ENCODE data around the gene REG1B. TPM values are rescaled to one million over a fixed set of nuclear protein-coding genes. Genes with fewer than 3 reads are reported as not detected.

REG1B gene, protein sequence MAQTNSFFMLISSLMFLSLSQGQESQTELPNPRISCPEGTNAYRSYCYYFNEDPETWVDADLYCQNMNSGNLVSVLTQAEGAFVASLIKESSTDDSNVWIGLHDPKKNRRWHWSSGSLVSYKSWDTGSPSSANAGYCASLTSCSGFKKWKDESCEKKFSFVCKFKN
- total RNA-seq (2012; rRNA removed) = not detected in 2 replicates

DNA sequence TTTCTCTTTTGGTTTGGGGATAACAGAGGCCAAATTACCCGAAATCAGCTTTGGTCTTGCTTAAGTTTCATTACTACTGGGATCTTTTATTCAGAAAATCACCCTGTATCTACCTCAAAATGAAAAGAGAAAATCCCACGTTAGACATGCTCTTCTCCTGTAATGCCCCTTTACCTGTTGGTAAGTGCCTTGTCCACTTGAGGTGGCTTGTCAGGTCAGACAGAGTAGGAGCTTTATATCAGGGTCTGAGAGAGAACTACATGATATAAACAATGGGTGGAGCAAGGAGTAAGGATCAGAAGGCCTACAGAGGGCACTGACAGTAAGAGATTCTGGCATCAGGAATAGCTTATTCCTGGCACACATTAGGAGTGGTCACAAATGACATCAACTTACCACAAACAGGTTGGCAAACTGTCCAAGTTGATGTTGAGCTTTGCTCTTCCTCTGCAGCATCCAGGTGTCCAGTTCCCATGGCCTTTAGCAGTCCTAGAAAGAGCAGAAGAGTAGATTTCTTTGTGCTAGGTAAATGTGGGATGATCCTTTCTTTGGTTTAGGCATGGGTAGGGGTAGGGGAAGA lies at the start of gene REG1B:
REG1B (minus strand) TSS at position 209 of the 580 bp plus-strand sequence. CDS start 381 bp downstream, outside the sequence.
- H3K4me1 ChIP-seq (ENCODE audit: control insufficient read depth, insufficient read depth, low read length) = no peaks in the 10 kb centered on the region
- no peak within 1 kb of the TSS for H3K9ac ChIP-seq (ENCODE audit: low read depth, low read length)
- peaks cover 11% of the 10 kb centered on the region for H3K9me3 ChIP-seq (replicated peaks; ENCODE audit: low read length)
- H3K4me3 ChIP-seq (ENCODE audit: low read length) = no peak within 1 kb of the TSS
- H3K36me3 ChIP-seq (ENCODE audit: insufficient read depth, low read length) = no peaks in the 10 kb centered on the region
- H3K27me3 ChIP-seq (ENCODE audit: control insufficient read depth, insufficient read depth, low read length) = no peaks in the 10 kb centered on the region
- H3K4me2 ChIP-seq (ENCODE audit: low read length) = no peak within 1 kb of the TSS

DNA sequence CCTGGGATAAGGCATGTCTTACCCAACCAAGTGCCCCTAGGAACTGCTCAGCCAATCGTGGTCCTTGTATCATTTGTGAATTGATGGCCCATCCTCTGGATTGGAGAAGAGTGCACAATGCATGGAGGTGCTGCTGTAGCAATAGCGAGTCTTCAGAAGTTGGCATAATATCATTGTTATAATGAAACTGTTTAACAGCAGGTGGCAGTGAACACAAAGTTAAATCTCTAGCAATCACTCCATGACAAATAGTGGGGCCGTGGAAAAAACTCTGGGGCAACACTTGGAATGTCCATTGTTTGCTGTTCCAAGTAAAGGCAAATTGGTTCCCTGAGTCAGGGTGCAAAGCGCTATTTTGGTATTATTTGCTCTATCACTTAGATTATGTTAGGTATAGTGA lies 43.9 kb upstream of the REG1B start:
- Histone ChIP-seq H3K36me3 (ENCODE audit: insufficient read depth, low read length) (no peaks in the 10 kb centered on the region), H3K27me3 (ENCODE audit: control insufficient read depth, insufficient read depth, low read length) (no peaks in the 10 kb centered on the region), H3K4me2 (ENCODE audit: low read length) (no peak overlapping the region), H3K9me3 (replicated peaks; ENCODE audit: low read length) (peaks cover 16% of the 10 kb centered on the region), H3K9ac (ENCODE audit: low read depth, low read length) (no peak overlapping the region), H3K4me3 (ENCODE audit: low read length) (no peak overlapping the region), H3K4me1 (ENCODE audit: control insufficient read depth, insufficient read depth, low read length) (no peaks in the 10 kb centered on the region)

DNA sequence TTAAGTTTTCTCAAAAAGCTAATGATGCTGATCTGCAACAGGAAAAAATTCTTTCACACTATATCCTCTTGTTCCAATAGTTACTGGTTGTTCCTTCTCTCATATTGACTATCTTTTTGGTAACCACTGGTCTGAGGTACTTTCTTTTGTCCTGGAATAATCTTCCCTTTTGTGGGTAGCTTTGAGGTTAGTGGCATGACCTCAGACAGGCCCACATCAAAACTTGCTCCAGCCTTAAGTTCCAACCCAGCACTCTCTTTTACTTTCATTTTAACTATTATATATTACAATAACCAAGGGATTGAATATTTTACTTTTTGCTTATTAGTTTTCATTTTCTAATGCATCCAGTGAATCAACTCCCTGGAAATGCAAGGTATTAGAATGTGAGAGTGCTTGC lies 42.0 kb upstream of the REG1B start:
- Histone ChIP-seq H3K9ac (ENCODE audit: low read depth, low read length) (no peak overlapping the region), H3K36me3 (ENCODE audit: insufficient read depth, low read length) (no peaks in the 10 kb centered on the region), H3K9me3 (replicated peaks; ENCODE audit: low read length) (peaks cover 13% of the 10 kb centered on the region), H3K4me1 (ENCODE audit: control insufficient read depth, insufficient read depth, low read length) (no peaks in the 10 kb centered on the region), H3K4me3 (ENCODE audit: low read length) (no peak overlapping the region), H3K27me3 (ENCODE audit: control insufficient read depth, insufficient read depth, low read length) (no peaks in the 10 kb centered on the region), H3K4me2 (ENCODE audit: low read length) (no peak overlapping the region)

DNA sequence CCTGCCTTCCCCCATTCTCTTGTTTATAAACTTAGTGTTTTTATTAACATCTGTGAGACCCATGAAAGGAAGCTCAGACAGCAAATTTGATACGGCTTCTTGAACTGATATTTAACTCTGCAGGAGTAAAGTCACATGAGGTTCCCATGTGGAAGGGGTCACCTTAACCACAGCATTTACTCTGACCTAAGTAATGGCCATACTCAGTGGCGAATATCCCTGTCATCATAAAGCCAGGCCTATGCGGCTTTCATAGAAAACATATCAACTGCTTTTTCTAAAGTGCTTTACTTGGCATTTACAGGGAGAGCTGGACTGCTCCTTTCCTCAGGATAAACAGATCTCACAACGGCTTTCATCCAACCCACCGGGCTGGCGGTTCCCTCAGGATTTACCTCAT lies 41.5 kb upstream of the REG1B start:
- H3K9ac ChIP-seq (ENCODE audit: low read depth, low read length) = no peak overlapping the region
- H3K9me3 ChIP-seq (replicated peaks; ENCODE audit: low read length) = peaks cover 12% of the 10 kb centered on the region
- H3K4me2 ChIP-seq (ENCODE audit: low read length) = no peak overlapping the region

DNA sequence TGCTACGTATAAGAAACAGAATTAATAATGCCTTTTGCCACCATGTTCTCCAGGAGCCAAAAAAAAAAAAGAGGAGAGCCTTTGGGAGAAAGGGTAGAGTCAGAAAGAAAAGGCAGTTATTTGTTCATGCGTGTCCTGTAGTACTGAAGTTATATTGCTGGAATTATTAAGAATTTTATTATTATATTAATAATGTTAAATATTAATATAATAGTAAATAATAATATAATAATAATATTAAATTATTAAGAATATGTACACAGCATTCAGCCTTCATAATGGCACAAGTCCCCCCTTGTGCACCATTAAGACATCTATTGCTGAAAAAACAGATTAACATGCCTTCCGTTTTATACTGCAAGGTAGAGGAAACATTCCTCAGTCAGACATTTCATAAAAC lies 40.6 kb upstream of the REG1B start:
- no peak overlapping the region for H3K9ac ChIP-seq (ENCODE audit: low read depth, low read length)
- peaks cover 5% of the 10 kb centered on the region for H3K9me3 ChIP-seq (replicated peaks; ENCODE audit: low read length)
- no peak overlapping the region for H3K4me3 ChIP-seq (ENCODE audit: low read length)
- no peaks in the 10 kb centered on the region for H3K4me1 ChIP-seq (ENCODE audit: control insufficient read depth, insufficient read depth, low read length)
- no peak overlapping the region for H3K4me2 ChIP-seq (ENCODE audit: low read length)
- H3K27me3 ChIP-seq (ENCODE audit: control insufficient read depth, insufficient read depth, low read length) = no peaks in the 10 kb centered on the region
- H3K36me3 ChIP-seq (ENCODE audit: insufficient read depth, low read length) = no peaks in the 10 kb centered on the region

More for the DNA sequence above, 41.5 kb upstream of the REG1B start:
- Histone ChIP-seq H3K4me1 (ENCODE audit: control insufficient read depth, insufficient read depth, low read length) (no peaks in the 10 kb centered on the region), H3K36me3 (ENCODE audit: insufficient read depth, low read length) (no peaks in the 10 kb centered on the region), H3K27me3 (ENCODE audit: control insufficient read depth, insufficient read depth, low read length) (no peaks in the 10 kb centered on the region), H3K4me3 (ENCODE audit: low read length) (no peak overlapping the region)

DNA sequence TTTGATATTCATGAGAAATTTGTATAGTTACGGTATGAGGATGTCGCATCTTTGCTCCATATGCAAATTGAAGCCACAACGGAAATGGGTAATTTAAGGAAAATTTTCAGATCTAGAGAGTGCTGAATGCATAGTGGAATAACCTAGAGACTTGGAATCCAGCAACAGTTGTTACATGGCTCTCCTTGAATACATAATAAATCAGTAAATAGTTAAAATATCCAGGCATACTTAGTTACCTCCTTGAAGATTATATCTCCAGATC lies 37.9 kb upstream of the REG1B start:
- Histone ChIP-seq H3K4me3 (ENCODE audit: low read length) (no peak overlapping the region), H3K27me3 (ENCODE audit: control insufficient read depth, insufficient read depth, low read length) (no peaks in the 10 kb centered on the region), H3K9ac (ENCODE audit: low read depth, low read length) (no peak overlapping the region), H3K9me3 (replicated peaks; ENCODE audit: low read length) (peaks cover 5% of the 10 kb centered on the region), H3K36me3 (ENCODE audit: insufficient read depth, low read length) (no peaks in the 10 kb centered on the region), H3K4me2 (ENCODE audit: low read length) (no peak overlapping the region), H3K4me1 (ENCODE audit: control insufficient read depth, insufficient read depth, low read length) (no peaks in the 10 kb centered on the region)

DNA sequence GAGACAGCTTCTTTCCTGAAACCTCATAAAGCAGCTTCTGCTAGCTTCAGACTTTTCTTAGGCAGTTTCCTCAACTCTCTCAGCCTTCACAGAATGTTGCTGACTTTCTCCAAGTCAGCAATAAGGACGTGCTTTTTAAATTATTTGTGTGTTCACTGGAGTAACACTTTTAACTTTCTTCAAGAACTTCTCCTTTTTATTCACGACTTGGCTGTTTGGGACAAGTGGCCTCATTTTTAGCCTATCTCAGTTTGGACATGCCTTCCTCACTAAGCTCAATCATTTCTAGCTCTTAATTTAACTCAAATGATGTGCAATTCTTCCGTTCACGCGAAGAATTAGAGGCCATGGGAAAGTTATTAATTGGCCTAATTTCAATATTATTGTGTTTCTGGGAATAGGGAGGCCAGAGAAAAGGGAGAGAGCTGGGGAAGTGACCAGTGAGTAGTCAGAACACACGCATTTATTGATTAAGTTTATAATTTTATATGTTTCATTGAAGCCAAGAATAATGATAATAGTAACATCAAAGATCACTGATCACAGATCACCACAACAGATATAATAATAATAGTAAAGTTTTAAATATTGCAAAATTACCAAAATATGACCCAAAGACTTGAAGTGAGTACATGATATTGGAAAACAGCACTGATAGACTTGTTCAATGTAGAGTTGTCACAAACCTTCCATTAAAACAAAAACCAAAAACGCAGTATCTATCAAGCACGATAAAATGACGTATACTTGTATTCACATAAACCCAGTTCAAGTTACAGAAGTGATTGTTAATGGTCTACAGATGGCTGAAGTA lies 37.3 kb upstream of the REG1B start:
- no peaks in the 10 kb centered on the region for H3K36me3 ChIP-seq (ENCODE audit: insufficient read depth, low read length)

DNA sequence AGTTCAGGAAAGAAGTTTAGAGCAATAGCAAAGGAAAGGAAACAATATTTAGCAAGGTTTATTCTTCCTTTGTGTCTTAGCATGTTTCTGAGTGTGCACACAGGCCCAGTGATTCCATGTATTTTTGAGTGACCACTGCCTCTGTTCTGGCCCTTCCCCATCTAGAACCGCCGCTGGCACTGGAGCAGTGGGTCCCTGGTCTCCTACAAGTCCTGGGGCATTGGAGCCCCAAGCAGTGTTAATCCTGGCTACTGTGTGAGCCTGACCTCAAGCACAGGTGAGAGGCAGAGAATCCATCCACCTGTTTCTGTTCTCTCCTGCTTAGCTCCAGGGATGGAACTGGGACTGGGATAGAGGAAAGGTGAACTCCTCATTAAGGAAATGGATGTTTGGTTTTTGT lies 34.9 kb upstream of the REG1B start:
- Histone ChIP-seq H3K4me1 (ENCODE audit: control insufficient read depth, insufficient read depth, low read length) (no peaks in the 10 kb centered on the region), H3K27me3 (ENCODE audit: control insufficient read depth, insufficient read depth, low read length) (no peaks in the 10 kb centered on the region), H3K9ac (ENCODE audit: low read depth, low read length) (no peak overlapping the region), H3K9me3 (replicated peaks; ENCODE audit: low read length) (peaks cover 3% of the 10 kb centered on the region), H3K4me2 (ENCODE audit: low read length) (no peak overlapping the region), H3K36me3 (ENCODE audit: insufficient read depth, low read length) (no peaks in the 10 kb centered on the region), H3K4me3 (ENCODE audit: low read length) (no peak overlapping the region)

More for the DNA sequence above, 37.3 kb upstream of the REG1B start:
- no peak overlapping the region for H3K4me2 ChIP-seq (ENCODE audit: low read length)
- no peaks in the 10 kb centered on the region for H3K27me3 ChIP-seq (ENCODE audit: control insufficient read depth, insufficient read depth, low read length)
- H3K4me3 ChIP-seq (ENCODE audit: low read length) = no peak overlapping the region
- H3K9me3 ChIP-seq (replicated peaks; ENCODE audit: low read length) = peaks cover 8% of the 10 kb centered on the region
- H3K9ac ChIP-seq (ENCODE audit: low read depth, low read length) = no peak overlapping the region
- no peaks in the 10 kb centered on the region for H3K4me1 ChIP-seq (ENCODE audit: control insufficient read depth, insufficient read depth, low read length)

DNA sequence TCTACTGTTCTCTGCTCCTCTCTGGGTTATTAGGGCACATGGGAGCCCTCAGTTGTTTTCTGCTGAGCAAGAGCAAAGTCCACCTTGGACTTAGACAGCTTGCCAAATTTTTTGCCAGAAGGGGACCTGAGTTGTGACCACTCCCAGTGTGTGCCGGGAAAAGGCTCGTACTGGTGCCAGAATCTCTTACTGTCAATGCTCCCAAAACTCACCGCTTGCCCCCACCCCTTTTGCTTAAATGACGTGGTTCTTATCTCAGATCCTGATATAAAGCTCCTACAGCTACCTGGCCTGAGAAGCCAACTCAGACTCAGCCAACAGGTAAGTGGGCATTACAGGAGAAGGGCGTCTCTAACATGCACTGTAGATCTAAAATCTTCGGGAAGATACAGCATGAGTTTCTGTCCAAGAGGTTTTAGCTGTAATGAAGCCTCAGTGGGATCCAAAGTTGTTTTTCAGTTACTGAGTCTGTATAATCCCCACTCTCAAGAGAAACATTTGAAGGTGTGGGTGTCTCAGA lies 32.5 kb upstream of the REG1B start, which contains the start of gene REG1A:
REG1A (plus strand) TSS at position 295 of the 520 bp plus-strand sequence. CDS start 374 bp downstream, outside the sequence.
- Histone ChIP-seq H3K4me1 (ENCODE audit: control insufficient read depth, insufficient read depth, low read length) (no peaks in the 10 kb centered on the region), H3K9ac (ENCODE audit: low read depth, low read length) (no peak within 1 kb of the TSS), H3K9me3 (replicated peaks; ENCODE audit: low read length) (peaks cover 7% of the 10 kb centered on the region), H3K4me2 (ENCODE audit: low read length) (no peak within 1 kb of the TSS), H3K4me3 (ENCODE audit: low read length) (no peak within 1 kb of the TSS), H3K36me3 (ENCODE audit: insufficient read depth, low read length) (no peaks in the 10 kb centered on the region), H3K27me3 (ENCODE audit: control insufficient read depth, insufficient read depth, low read length) (no peaks in the 10 kb centered on the region)

DNA sequence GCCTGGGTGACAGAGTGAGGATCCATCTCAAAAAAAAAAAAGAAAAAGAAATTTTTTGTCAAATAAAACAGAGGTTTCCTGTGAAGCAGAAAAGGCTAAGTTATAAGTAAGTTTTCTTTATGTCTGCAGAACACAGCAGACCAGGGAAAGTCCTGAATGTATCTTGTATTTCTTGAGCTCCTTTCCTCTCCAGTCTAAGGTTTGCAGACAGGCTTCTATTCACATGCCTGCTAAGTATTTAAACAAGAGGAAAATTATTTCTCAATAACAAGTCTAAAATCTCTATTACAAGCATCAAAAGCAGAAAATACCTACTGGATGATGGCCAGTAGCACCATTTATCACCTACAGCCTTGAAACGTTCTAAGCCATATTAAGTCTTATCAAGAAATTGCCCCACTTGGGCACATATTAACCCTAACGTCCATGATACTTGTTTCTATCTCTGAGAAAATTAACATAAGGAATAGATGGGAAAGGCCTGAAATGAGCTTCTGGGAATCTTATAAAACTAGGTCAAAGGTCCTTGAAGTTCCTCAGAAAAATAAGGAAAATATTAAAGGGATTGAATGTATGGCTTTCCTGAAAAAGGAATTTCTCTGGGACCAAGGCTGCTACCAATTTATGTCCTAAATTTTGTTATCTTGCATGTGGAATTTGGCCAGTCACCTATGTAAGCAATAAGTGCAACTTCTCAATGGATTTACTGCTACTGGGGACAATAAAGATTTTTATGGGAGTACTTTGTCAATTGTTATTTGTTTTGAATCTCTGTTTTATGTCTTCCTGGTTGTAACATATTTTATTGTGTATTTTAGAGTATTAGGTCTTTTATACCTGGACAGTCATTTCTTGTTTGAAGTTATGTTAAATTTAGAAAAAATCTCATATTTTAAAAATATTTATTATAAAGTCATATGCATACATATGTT lies 29.5 kb upstream of the REG1B start:
- no peak overlapping the region for H3K4me2 ChIP-seq (ENCODE audit: low read length)
- H3K27me3 ChIP-seq (ENCODE audit: control insufficient read depth, insufficient read depth, low read length) = no peaks in the 10 kb centered on the region
- H3K4me1 ChIP-seq (ENCODE audit: control insufficient read depth, insufficient read depth, low read length) = no peaks in the 10 kb centered on the region
- H3K36me3 ChIP-seq (ENCODE audit: insufficient read depth, low read length) = no peaks in the 10 kb centered on the region
- no peak overlapping the region for H3K4me3 ChIP-seq (ENCODE audit: low read length)
- H3K9me3 ChIP-seq (replicated peaks; ENCODE audit: low read length) = peaks cover 7% of the 10 kb centered on the region
- no peak overlapping the region for H3K9ac ChIP-seq (ENCODE audit: low read depth, low read length)
